GM21737 (cell line): ENCODE measurements around the gene MDH2.
"Not testable (repeated sequence)": the region's sequence is repeated elsewhere in the genome, so short reads cannot be mapped to it uniquely, and the experiment has no call there.

Source experiments
- ATAC-seq: cut with Tn5 transposase; IDR thresholded peaks from one replicate; pipeline ENCODE4 v1.9.1; 2021; ENCODE audit warnings: mild to moderate bottlenecking, moderate library complexity; ENCODE audit not compliant: unreplicated experiment

MDH2 gene

DNA sequence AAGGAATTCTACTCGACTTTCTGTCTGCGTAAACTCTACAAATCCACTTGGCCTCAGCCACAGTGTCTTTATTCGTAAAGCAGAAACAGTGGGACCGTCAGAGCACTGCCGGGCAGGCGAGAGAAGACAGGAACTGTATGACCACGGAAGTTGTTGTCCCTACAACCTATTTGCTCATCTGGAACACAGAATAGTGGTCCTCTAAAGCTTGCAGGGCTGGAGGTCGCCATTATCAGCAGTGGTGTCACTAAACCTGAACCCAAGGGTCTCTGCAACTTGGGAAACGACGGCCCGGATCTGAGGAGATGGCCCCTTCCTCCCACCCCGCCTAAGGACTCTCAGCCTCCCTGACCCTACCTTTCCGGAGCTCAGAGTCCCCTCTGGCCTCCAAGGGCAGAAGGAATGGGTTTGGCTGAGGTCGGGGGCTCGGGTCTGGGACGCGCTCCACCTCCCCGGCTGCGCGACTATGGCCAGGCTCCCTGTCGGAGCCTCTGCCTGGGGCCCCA lies 548 bp upstream of the MDH2 start:
- ATAC-seq: peak; percentile 2

DNA sequence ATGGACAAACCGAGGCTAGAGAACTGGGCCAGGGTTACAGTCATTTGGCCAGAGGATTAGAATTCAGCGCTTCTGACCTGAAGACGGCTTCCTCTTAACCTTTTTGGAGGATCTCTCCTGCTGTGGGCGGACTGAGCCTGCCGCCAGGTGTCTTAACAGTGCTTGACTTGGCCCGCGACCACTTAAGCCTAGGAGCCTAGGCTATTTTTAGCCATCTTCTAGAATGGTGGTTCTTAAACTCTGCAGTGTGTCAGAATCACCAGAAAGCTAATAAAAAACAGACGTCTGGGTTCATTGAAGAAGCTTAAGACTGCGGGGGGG lies 722 bp downstream of the MDH2 start:
- no peak for ATAC-seq

DNA sequence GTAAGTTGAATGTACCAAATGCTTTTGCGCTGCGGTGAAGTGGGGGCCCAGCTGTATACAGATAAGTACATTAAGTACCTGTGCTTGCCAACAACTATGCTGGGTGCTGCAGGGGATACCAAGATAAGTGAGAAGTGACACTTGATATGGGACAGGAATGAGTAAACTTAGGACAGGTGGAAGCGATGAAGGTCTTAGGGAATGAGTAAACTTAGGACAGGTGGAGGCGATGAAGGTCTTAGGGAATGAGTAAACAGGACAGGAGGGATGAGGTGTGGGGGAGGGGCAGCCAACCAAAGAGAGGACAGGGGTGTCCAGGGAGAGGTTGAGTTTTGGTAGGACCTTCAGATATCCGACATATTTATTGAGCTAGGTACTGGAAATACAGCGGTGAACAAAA lies 1.4 kb downstream of the MDH2 start:
- no peak for ATAC-seq

DNA sequence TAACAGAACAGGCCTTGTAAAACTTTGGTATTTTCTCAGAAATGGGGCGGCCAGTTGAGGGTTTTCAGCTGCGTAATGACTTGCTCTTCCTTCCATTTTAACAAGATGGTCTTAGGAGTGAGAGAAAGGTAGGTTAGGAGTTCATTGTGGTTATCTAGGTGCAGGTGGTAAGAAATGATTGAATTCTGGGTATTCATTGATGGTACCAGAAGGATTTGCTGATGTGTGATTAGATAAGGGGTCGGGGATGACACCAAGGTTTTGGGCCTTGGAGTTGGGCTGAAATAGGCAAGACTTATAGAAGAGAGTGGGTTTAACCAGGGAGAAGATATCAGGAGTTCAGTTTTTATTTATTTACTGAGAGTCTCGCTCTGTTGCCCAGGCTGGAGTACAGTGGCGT lies 2.6 kb downstream of the MDH2 start:
- ATAC-seq: no peak

DNA sequence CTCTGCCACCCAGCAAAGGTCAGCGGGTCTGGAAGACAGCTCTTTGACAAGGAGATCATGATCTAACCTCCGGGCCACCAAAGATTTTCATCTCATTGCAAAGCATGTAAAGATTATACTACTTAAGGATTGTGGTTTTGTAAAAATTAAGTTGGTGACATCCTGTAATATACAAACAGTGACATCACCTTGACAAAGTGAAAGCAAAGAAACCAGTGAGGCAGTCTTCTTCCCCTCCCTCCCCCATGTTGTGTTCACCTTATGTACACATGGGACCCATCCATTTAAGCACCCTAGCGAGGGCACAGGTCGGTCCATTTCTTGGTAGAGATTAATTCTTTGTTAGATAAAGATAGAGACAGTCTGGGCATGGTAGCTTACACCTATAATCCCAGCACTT lies 3.9 kb downstream of the MDH2 start:
- ATAC-seq: no peak

DNA sequence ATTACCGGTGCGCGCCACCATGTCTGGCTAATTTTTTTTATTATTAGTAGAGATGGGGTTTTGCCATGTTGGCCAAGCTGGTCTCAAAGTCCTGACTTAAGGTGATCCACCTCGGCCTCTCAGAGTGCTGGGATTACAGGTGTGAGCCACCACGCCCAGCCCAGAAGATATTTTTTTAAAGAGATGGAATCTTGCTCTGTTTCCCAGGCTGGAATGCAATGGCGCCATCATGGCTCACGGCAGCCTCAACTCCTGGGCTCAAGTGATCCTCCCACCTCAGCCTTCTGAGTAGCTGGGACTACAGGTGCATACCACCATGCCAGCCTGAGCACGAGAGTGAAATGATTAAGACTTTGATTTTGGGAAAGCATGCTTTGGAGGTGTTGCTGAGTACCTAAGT lies 4.8 kb downstream of the MDH2 start:
- not testable (repeated sequence) for ATAC-seq

DNA sequence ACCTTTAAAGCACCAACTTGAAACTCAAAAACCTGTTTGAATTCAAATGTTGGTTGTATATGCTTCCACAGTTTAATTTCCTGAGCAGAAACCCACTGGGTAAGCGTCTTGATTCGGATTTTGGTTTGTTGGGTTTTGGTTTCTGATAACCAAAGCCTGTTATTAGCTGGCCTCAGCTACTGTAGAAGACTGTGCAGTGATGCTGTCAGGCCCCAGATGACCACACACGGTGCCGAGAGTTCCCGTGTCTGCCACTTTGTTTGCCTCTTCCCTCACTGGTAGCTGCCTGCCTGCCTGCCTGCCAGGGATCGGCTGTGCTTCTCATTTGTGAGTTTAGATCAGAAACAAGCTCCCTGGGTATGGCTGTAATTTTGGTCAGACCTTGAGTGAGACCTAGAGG lies 5.6 kb downstream of the MDH2 start:
- ATAC-seq: no peak

DNA sequence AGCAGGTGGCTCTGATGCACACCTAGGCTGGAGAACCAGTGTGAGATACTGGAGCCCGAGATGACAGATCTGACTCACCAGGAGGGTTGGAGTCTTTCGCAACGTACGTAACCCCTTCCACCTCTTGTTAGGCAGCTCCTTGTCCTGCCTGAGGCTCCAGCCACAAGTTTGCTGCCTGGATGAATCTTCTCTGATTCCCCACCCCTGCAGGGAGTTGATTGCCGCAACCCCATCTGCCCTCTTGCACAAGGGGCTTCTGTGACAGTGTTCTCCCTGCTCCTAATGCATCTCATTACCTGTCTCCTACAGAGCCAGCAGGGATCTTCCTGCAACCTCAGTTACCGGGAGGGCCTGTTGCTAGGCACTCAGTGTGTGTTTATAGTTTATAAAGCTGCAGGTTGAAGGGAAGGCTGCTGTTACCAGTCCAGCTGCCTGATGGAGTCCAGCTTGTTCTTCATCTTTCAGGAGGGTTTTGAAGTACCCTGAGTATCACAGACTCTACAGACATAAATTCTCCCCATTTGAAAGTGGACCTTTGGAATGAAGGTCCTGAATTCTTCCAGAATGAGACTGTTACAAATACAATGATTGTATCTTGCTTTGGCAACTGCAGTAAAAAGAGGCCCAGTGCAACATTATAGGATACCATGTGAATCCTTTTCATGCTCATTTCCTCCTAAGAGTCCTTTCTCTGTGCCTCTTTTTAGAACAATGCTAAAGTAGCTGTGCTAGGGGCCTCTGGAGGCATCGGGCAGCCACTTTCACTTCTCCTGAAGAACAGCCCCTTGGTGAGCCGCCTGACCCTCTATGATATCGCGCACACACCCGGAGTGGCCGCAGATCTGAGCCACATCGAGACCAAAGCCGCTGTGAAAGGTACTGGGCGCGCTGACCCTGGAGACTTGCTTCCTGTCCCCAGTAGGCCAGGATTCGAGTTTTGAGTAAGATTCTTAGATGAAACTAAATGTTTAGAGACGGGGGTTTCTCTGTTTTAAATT lies 6.5 kb downstream of the MDH2 start:
- no peak for ATAC-seq

DNA sequence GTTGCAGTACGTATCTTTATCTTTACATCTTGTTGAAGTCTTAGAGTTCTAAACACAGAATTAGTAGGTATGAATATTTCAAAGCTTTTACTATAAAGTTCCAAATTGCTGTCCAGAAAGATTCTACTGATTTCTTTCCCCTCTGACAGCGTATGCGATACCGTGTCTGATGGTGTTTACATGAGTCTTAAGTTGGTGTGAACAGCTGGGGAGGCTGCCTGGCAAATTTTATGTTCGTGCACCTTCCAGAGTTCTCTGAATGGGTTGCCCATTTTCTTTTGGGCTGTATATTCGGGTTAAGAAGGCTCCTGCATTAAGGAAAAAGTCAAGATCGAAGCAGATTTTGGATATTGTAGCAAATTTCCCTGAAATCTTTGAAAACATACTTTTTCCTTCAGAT lies 8.3 kb downstream of the MDH2 start:
- ATAC-seq: no peak

DNA sequence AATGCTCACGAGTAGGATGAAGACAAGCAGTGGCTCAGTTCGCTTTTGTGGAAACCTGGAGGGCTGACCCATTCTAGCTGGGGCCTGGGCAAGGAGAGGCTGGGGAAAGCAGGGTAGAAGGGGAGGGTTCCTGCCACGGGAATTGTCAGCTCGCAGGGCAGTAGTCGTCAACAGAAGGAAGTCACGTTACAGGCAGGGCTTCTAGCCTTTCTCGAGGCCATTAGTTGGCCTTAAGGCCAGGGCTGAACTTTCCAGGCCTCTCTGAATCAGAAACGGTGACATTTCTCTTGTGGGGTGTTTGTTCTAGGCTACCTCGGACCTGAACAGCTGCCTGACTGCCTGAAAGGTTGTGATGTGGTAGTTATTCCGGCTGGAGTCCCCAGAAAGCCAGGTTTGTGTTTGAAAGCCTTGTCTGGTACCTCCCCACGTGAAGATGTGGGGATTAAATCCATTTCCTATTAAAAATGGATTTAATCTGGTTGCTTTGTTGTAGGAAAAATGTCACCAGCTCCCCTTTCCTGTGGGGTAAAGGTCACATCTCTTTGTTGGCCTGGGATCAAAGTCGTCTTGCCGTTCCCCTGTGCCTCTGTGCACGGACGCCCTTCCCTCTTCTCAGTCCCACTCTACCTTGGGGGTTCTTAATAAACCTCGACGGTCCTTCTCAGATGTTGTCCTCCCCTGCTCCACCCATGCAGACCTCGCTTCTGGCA lies 9.4 kb downstream of the MDH2 start:
- ATAC-seq: no peak

DNA sequence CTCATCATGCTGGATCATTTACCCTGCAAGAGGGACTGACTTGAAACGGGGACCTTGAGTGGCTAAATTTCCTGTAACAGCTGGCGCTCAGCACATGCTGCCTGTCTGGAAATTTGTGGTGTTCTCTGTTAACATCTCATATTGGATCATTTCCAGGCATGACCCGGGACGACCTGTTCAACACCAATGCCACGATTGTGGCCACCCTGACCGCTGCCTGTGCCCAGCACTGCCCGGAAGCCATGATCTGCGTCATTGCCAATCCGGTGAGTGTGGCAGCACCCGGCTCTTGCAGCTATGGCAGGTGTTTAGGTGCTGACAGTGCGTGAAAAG lies 9.9 kb downstream of the MDH2 start:
- no peak for ATAC-seq

DNA sequence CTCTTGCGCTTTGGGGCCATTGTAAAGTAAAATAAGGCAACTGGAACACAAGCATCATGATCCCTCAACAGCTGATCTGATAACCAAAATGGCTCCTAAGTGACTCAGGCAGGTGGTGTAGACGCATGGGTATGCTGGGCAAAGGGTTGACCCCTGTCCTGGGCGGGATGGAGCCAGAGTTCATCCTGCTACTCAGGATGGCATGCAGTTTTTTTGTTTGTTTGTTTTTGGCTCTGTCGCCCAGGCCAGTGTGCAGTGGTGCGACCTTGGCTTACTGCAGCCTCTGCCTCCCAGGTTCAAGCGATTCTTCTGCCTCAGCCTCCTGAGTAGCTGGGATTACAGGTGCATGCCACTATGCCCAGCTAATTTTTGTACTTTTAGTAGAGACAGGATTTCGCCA lies 10.8 kb downstream of the MDH2 start:
- not testable (repeated sequence) for ATAC-seq

DNA sequence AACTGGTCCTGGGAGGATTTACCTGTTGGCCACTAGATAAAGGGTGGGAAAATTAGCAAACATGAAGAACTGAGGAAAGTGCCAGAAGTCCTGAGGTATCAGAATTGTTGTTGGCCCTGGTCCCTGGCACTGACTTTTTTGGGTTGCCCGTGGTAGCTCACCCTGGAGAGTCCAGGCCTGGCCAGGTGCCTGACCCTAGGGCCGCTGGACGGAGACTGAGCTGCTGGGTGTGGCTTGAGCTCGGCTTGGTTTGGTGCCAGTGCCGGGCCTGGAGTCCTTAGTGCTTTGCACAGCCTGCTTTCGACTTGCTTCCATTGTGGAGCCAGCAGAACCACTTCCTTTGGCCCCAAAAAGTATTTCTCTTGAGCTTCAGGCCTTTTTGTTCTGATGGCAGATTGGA lies 12.9 kb downstream of the MDH2 start:
- no peak for ATAC-seq

DNA sequence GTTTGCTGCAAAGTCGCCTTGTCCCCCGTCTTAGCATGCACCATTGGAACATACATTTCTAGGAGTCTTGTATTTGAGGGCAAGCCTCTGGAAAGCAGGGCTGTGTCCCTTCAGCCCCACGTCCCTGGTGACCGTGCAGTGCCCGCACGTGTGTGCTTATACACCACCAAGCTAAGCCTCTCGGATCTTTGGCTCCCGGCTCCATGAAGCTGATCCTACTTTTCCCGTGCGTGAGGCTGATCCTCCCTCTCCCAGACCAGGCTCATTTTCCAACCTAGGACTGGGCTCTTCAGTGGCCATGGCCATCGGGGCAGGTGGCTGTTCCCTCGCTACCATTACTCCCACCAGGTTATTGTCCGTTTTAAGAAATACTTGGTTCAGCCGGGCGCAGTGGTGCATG lies 14.3 kb downstream of the MDH2 start:
- ATAC-seq: no peak

DNA sequence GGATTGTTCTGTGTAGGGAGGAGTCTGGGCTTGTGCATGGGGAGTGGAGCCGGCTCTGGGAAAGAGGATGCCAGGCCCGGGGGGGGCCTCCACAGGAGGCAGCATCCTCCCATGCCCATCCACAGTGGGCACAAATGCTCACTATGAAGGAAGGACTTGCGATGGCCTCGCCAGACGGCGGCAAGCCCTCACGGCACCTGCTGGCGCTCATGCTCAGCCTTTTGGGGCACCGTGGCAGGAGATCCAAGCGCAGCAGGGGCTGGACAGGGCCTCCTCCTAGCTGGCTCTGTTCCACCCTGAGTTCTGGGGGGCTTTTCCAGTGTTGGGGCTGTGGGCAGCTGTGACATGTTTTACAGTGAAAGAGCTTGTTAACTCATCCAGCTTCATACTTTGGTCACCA lies 15.2 kb downstream of the MDH2 start:
- ATAC-seq: no peak

DNA sequence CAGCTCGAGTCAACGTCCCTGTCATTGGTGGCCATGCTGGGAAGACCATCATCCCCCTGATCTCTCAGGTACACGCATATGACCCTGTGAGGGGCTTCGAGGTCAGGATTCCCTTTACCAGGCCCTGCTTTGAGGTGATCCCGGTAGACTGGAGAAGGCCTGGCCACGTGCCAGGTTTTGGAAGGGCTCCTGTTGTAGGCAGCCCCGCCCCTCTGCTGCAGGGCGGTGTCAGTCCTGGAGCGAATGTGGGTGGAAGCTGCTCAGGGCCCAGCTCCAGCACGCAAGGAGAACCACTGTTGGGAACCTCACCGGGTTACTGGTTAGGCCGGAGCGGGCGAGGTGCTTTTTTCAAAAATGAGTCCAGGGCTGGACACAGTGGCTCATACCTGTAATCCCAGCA lies 15.6 kb downstream of the MDH2 start:
- ATAC-seq: no peak

DNA sequence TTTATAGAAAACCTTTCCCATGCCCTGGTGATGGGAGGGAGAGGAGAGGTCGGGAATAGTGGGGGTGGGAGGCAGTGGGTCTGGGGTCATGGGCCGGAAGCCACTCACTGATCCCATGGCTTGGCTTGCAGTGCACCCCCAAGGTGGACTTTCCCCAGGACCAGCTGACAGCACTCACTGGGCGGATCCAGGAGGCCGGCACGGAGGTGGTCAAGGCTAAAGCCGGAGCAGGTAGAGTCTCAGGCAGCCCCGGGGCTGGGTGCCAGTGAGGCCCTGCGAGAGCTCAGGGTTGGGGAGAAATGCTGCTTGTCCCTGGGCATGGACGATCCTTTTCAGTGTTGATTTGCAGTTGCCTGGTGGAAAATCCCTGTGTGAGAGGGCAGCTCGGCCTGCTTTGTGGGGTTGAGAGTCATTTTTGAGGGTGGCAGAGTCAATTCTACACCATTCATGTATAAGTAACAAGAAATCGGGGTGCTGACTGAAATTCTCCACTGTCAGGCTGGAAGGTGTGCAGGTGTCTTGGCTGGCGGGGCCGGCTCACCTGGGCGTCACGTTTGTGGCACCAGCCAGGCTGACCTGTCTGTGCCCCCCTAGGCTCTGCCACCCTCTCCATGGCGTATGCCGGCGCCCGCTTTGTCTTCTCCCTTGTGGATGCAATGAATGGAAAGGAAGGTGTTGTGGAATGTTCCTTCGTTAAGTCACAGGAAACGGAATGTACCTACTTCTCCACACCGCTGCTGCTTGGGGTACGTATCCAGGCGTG lies 16.5 kb downstream of the MDH2 start:
- no peak for ATAC-seq

DNA sequence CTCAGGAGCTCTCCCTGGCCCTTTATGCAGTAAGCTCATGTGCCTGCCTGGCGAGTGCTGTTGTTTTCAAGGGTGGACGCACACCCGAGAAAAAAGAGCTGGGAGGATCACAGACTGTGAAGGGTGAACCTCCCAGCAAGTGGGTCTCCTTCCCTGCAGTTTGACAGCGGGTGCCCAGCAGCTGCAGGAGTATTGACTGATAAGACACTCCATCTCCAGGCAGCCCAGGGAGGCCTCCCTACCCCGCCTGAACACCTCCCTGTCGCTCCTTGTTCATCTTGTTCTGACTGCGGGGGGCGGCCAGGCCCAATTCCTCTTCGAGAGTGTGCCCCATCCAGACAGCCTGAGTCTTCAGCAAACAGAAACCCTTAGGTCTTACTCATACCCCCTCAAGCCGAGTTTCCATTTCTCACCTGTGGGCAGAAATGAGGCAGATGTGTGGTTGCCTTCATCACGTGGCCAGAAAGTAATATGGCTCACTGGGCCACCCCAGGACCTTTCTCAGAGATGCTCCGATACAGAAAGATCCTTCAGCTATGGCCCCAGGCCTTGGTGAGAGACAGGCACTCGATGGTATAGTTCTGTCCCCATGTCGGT lies 17.2 kb downstream of the MDH2 start:
- ATAC-seq: no peak

DNA sequence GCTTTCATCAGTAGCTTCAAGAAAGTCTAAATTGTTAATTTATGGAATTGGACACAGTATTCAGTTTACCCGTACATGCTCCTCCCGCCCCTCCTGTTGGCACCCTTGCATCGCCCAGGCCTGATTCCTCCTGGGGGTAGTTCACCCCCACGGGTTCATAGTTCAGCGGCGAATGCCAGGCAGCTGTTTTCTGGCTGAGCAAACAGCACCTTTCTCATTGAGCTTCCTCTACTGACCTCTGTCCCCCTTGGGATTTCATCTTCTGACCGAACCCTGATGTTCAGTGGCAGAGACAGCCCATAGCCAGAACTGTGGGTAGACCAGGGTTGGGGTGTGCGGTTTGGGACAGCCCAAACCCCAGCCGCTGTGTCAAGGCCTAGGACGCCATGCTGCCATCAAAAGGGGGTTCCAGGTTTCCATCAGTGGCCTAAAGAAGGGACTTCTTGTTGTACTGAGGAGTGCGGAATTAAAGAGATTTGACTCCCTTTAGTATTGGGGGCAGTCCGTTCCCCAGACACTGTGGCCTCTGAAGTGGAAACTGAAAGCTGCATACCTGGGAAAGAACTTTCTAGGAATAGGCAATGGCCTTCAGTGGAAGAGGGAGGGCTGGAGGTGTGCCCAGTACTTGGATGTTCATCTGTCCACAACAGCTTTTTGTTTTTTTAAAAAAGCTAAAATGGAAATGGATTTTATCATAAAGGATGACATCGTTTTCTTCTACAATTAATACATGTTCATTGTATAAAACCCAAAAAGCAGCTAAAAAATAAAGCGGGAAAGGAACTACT lies 19.0 kb downstream of the MDH2 start:
- no peak for ATAC-seq

DNA sequence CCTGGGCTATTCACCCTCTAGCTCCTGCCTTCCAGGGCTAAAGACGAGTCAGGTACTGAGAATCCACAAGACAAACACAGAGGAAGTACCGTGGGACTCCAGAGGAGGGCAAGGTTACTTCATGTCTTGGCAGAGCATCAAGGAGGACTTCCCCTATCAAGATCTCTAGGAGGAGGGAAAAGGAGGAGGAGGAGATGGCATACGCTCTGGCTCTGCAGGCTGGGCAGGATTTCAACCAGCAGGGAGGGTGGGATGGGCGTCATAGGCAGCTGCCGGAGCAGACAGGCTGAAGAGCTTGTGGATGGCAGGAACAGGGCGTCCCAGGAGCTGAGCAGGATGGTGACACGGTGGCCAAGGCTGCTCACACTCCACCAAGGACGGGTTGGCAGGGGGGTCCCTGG lies 21.3 kb downstream of the MDH2 start:
- no peak for ATAC-seq
